ENCODE data around the gene ZNF486. TPM values are rescaled to one million over a fixed set of nuclear protein-coding genes. Genes with fewer than 3 reads are reported as not detected.
"Not testable (repeated sequence)": the region's sequence is repeated elsewhere in the genome, so short reads cannot be mapped to it uniquely, and the experiment has no call there.

ZNF486 gene
- 3.5 and 7.3 TPM in 2 replicates for total RNA-seq

GRCh38 chr19:20167020-20167644, at the start of gene ZNF486:
TSS of gene ZNF486 (plus strand) at chr19:20167214. CDS start at chr19:20167331, 117 bp downstream.
- DNase-seq (ENCODE audit: low read depth) = peak; percentile 97
- peak within 1 kb of the TSS; percentile 95 for H3K4me3 ChIP-seq (ENCODE audit: low read depth, low read length)
- no peak for TF ChIP-seq CTCF (IDR thresholded peaks at IDR 0.05; ENCODE audit: insufficient read depth, low read depth, low read length)

- DNase-seq (ENCODE audit: low read depth); H3K4me3 ChIP-seq (ENCODE audit: low read depth, low read length): not testable (repeated sequence)
Measured at GRCh38 chr19:20118064-20118839, 48.8 kb upstream of the ZNF486 start.

GRCh38 chr19:20124879-20125278, 42.1 kb upstream of the ZNF486 start:
- H3K4me3 ChIP-seq (ENCODE audit: low read depth, low read length) = no peak overlapping the region
- DNase-seq (ENCODE audit: low read depth) = no peak
- no peak for TF ChIP-seq CTCF (IDR thresholded peaks at IDR 0.05; ENCODE audit: insufficient read depth, low read depth, low read length)

GRCh38 chr19:20132933-20133332, 34.1 kb upstream of the ZNF486 start:
- H3K4me3 ChIP-seq (ENCODE audit: low read depth, low read length); DNase-seq (ENCODE audit: low read depth): not testable (repeated sequence)

GRCh38 chr19:20137714-20138113, 29.3 kb upstream of the ZNF486 start:
- not testable (repeated sequence) for DNase-seq (ENCODE audit: low read depth); H3K4me3 ChIP-seq (ENCODE audit: low read depth, low read length)

GRCh38 chr19:20151617-20152145, 15.3 kb upstream of the ZNF486 start:
- no peak for DNase-seq (ENCODE audit: low read depth)
- TF ChIP-seq CTCF (IDR thresholded peaks at IDR 0.05; ENCODE audit: insufficient read depth, low read depth, low read length) = no peak
- no peak overlapping the region for H3K4me3 ChIP-seq (ENCODE audit: low read depth, low read length)

- H3K4me3 ChIP-seq (ENCODE audit: low read depth, low read length) = not testable (repeated sequence)
Measured at GRCh38 chr19:20152506-20152905, 14.5 kb upstream of the ZNF486 start.

GRCh38 chr19:20153281-20153680, 13.7 kb upstream of the ZNF486 start:
- TF ChIP-seq CTCF (IDR thresholded peaks at IDR 0.05; ENCODE audit: insufficient read depth, low read depth, low read length) = no peak
- H3K4me3 ChIP-seq (ENCODE audit: low read depth, low read length) = no peak overlapping the region
- no peak for DNase-seq (ENCODE audit: low read depth)

More at GRCh38 chr19:20152506-20152905, 14.5 kb upstream of the ZNF486 start:
- not testable (repeated sequence) for DNase-seq (ENCODE audit: low read depth)

- no peak for DNase-seq (ENCODE audit: low read depth)
- H3K4me3 ChIP-seq (ENCODE audit: low read depth, low read length) = no peak overlapping the region
- no peak for TF ChIP-seq CTCF (IDR thresholded peaks at IDR 0.05; ENCODE audit: insufficient read depth, low read depth, low read length)
Measured at GRCh38 chr19:20154636-20155035, 12.4 kb upstream of the ZNF486 start.

Data from fibroblast of villous mesenchyme (primary cell).